ENCODE results near the gene PRR35.

Gene PRR35

GRCh38 chr16:561957-562938 is 2.1 kb downstream of the PRR35 start:
- TF ChIP-seq, protein P1, sequence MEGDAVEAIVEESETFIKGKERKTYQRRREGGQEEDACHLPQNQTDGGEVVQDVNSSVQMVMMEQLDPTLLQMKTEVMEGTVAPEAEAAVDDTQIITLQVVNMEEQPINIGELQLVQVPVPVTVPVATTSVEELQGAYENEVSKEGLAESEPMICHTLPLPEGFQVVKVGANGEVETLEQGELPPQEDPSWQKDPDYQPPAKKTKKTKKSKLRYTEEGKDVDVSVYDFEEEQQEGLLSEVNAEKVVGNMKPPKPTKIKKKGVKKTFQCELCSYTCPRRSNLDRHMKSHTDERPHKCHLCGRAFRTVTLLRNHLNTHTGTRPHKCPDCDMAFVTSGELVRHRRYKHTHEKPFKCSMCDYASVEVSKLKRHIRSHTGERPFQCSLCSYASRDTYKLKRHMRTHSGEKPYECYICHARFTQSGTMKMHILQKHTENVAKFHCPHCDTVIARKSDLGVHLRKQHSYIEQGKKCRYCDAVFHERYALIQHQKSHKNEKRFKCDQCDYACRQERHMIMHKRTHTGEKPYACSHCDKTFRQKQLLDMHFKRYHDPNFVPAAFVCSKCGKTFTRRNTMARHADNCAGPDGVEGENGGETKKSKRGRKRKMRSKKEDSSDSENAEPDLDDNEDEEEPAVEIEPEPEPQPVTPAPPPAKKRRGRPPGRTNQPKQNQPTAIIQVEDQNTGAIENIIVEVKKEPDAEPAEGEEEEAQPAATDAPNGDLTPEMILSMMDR (conservative IDR thresholded peaks at IDR 0.05; ENCODE audit: low read depth, low read length), result no peak
- H3K4me3 ChIP-seq (ENCODE audit: low read length), result no peak overlapping the region
- no peak for DNase-seq (ENCODE audit: low read depth)

GRCh38 chr16:563072-563644 is 3.0 kb downstream of the PRR35 start:
- TF ChIP-seq, protein P1 (conservative IDR thresholded peaks at IDR 0.05; ENCODE audit: low read depth, low read length), result no peak
- no peak for DNase-seq (ENCODE audit: low read depth)
- H3K4me3 ChIP-seq (ENCODE audit: low read length), result no peak overlapping the region

GRCh38 chr16:564690-565418 is 4.7 kb downstream of the PRR35 start:
- H3K4me3 ChIP-seq (ENCODE audit: low read length), result no peak overlapping the region
- TF ChIP-seq, protein P1 (conservative IDR thresholded peaks at IDR 0.05; ENCODE audit: low read depth, low read length), result no peak
- DNase-seq (ENCODE audit: low read depth), result no peak

- H3K4me3 ChIP-seq (ENCODE audit: low read length), result no peak overlapping the region
- no peak for DNase-seq (ENCODE audit: low read depth)
- TF ChIP-seq, protein P1 (conservative IDR thresholded peaks at IDR 0.05; ENCODE audit: low read depth, low read length), result no peak
These were observed 5.5 kb downstream of the PRR35 start for GRCh38 chr16:565419-566330.

DNA sequence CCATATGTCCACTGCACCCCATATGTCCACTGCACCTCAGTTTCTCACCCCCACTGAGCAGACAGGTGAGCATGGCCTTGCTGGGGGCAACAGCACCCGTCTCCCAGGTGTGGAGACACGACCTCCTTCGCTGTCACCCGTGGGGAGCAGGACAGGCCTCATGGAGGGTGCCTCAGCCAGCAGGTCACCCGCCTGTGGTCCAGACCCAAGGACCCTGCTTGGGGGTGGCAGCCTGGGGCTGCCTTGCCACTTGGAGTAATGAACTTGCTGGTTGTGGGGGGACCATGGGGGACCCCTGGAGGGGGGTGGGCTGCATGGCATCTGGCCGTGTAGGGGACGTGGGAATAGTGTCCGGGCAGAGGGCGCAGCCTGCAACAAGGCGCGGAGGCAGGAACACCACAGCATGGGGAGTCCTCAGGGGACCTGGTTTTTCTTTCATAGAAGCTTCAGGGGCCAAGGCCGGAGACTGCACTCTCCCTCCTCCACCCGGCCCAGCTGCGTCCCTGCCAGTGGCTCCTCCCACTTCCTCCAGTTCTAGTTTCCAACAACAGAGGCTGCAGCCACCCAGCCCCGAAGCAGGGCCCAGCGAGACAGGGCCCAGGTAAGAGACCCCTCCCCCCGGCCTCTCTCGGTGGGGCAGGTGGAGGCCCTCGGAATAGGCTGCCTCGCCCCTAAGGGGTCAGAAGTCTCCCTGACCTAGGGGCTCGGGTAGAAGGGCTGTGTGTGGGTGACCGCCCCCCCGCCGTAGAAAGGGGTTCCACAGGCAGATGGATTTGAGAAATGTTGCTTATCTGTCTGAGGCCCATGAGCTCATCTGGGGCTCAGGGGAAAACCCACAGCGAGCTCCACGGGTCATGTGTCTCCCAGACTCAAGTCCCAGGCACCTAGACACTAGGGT is 6.5 kb downstream of the PRR35 start, which contains the start of gene NHLRC4:
Gene NHLRC4, plus strand, starts transcription at position 531 of the 898 bp plus-strand sequence. CDS start 1,043 bp downstream, outside the sequence.
- no peak for DNase-seq (ENCODE audit: low read depth)
- TF ChIP-seq, protein P1 (conservative IDR thresholded peaks at IDR 0.05; ENCODE audit: low read depth, low read length), result no peak
- H3K4me3 ChIP-seq (ENCODE audit: low read length), result no peak within 1 kb of the TSS
